ENCODE results near the gene GPRC5C. TPM values are rescaled to one million over a fixed set of nuclear protein-coding genes. Genes with fewer than 3 reads are reported as not detected.

Gene GPRC5C
- total and polyA plus RNA-seq, 2 of the 13 experiments (the other 11 are each of a cell fraction or from before 2014, with no cell fraction given): 85.6 to 300 TPM

GRCh38 chr17:74431568-74432423, at the start of gene GPRC5C (continued):
- peak; percentile 84 for TF ChIP-seq ZBTB7B (CRISPR knock-in tag; IDR thresholded peaks at IDR 0.05)
- TF ChIP-seq MIER2 (CRISPR knock-in tag; IDR thresholded peaks at IDR 0.05): 0 out of 2 replicates have a peak, but pooled peaks have one; percentile 35
- no peak for TF ChIP-seq ZNF142 (CRISPR knock-in tag; IDR thresholded peaks at IDR 0.05)
- TF ChIP-seq NR0B2 (CRISPR knock-in tag; IDR thresholded peaks at IDR 0.05): peak; percentile 98
- TF ChIP-seq NR2F1 (CRISPR knock-in tag; IDR thresholded peaks at IDR 0.05): no peak
- peak; percentile 89 for TF ChIP-seq PITX1 (CRISPR knock-in tag; IDR thresholded peaks at IDR 0.05)
- TF ChIP-seq KLF11 (CRISPR knock-in tag; IDR thresholded peaks at IDR 0.05): peak; percentile 62; the same call in 1 of the 2 replicates
- TF ChIP-seq RARG (CRISPR knock-in tag; IDR thresholded peaks at IDR 0.05; ENCODE audit: low read depth): no peak
- no peak for TF ChIP-seq SMARCC2 (IDR thresholded peaks at IDR 0.05)
- TF ChIP-seq GRHL1 (CRISPR knock-in tag; conservative IDR thresholded peaks at IDR 0.05): no peak
- TF ChIP-seq KLF9 (CRISPR knock-in tag; IDR thresholded peaks at IDR 0.05; ENCODE audit: low read depth): peak; percentile 99
- TF ChIP-seq ZNF557 (CRISPR knock-in tag; IDR thresholded peaks at IDR 0.05): no peak; the same call in 1 of the 2 replicates
- TF ChIP-seq TFDP2 (CRISPR knock-in tag; IDR thresholded peaks at IDR 0.05): peak; percentile 67; the same call in 1 of the 2 replicates
- TF ChIP-seq TRIM24 (CRISPR knock-in tag; IDR thresholded peaks at IDR 0.05): peak; percentile 34; the same call in 1 of the 2 replicates
- peak; percentile 48 for TF ChIP-seq CREM (IDR thresholded peaks at IDR 0.05)
- no peak for TF ChIP-seq CREM (CRISPR knock-in tag; IDR thresholded peaks at IDR 0.05)
- TF ChIP-seq ATF2 (CRISPR knock-in tag; IDR thresholded peaks at IDR 0.05): no peak; the same call in none of the 2 replicates
- TF ChIP-seq ZNF33B (CRISPR knock-in tag; IDR thresholded peaks at IDR 0.05): no peak

All from HepG2 (cell line).